Activated naive CD4-positive, alpha-beta T cell treated with anti-CD3 and anti-CD28 coated beads, Interleukin-2, amount 50 U/mL, for 16 hours (primary cell): ENCODE measurements around the gene ESRRB.

ENCODE experiments used
- DNase-seq: peaks from one replicate; pipeline ENCODE4 v3.0.0-alpha.2; 2020

ESRRB gene

DNA sequence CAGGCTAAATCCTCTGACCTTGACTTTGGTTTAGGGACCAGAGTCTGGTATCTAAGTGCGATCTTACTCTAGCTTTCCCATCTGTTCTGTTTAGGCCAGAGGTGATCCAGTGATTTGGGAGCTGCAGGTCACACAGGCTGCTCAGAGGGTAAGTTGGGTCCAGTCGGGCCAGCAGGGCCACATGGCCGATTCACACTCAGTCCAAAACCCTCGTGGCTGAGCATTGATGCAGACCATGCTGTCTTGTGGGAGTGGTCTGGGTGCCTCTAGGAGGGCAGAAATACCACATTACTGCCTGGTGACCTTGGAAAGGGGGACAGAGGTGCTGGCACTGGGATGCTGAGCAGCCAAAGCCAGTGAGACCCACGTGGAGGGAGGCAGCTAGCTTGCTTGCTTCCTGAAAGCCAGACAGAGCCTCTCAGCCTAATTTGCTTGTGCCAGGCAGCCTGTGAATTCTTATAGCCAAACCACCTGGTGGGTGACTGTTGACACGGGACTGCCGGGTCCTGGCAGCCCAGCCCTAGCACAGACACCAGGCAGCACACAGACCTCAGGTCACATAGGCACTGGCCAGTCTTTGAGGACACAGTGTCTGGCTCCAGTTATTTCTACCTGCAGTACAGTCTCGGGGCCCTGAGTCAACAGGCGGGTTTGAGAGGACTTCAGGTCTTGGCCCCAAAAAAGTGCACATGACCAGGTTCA is 31.7 kb downstream of the ESRRB start:
- no peak for DNase-seq

DNA sequence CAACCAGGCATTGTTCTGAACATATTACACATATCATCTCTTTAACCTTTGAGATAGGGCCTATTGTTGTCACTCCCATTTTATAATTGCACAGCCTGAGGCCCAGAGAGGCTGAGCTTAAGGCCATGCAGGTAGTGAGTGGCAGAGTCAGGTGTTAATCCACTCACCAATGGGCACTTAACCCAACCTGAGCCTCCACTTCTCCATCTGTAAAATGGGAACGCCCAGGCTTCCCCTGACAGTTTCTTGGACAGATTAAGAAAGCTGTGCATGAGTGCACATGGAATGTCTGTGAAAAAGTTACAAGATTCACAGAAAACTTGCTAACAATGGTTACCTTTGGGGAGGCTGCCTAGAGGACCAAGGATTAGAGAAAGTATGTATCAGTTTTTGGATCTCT is 32.9 kb downstream of the ESRRB start:
- no peak for DNase-seq

DNA sequence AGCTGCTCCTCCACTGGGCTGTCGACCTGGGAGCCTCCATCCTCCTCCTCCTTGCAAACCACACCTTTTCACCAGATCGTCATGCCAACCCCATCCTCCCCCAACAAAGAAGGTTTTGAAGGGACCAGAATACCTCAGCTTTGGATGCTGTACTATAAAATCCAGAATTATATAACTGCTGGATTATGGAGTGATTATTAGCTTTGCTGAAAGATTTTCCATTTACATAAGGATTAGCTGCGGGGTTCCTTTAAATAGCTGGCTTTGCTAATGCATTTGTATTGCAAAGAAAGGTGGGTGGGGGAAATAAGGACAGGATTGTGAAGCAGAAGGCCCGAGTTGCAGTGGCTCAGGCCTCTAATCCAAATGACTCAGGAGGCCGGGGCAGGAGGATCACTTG is 36.6 kb downstream of the ESRRB start:
- no peak for DNase-seq

DNA sequence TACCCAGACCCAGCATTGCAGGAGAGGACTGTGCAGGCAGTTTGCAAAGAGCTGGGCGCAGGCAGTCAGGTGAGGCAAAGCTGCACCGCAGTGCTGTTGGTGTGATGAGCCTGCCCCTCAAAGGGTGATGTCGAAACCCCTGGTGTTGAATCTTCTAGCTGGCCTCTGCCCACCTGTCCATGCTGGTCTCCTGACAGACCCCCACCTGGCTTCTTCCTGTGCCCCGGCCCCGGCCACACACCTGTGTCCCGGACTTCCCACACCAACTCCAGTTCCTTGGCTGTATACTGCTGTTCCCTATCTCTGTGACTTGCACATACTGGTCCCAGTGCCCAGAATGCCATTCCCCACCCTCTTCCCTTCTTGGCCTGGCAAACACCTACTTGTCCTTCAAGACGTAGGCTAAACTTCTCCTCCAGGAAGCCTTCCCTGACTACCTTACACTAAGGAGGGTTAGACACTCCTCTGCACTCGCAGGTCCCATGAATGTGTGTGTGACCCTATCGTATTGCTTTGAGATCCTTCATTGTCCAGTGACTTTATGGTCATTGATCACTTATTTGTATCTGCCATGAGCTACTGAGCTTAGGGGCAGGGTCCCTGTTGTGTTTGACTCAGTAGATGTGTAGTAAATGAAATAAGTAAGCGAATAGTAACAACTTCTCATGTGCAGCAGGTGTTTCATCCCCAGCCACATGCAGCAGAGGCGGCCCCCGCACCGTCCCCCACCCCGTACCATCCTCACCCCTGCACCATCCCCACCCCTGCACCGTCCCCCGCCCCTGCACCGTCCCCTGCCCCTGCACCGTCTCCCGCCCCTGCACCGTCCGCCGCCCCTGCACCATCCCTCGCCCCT is 37.4 kb downstream of the ESRRB start:
- no peak for DNase-seq

DNA sequence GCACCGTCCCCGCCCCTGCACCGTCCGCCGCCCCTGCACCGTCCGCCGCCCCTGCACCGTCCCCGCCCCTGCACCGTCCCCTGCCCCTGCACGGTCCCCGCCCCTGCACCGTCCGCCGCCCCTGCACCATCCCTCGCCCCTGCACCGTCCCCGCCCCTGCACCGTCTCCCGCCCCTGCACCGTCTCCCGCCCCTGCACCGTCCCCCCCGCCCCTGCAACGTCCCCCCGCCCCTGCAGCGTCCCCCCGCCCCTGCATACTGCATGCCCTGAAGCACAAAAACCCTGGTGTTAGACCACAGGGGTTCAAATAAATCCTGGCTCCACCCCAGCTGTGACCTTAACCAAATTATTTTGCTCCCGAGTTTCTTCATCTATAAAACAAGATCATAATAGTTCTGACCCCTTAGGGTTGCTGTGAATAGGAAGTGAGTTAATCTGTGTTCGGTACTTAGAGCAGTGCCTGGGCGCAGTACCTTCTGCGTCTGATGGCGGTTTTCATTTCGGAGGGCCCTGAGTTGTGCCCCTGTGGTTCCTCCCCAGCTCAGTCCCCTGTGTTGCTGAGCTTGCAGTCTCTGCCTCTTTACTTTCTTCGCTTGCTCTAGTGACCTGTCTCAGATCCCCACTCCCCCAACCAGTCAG is 38.1 kb downstream of the ESRRB start:
- DNase-seq = no peak

DNA sequence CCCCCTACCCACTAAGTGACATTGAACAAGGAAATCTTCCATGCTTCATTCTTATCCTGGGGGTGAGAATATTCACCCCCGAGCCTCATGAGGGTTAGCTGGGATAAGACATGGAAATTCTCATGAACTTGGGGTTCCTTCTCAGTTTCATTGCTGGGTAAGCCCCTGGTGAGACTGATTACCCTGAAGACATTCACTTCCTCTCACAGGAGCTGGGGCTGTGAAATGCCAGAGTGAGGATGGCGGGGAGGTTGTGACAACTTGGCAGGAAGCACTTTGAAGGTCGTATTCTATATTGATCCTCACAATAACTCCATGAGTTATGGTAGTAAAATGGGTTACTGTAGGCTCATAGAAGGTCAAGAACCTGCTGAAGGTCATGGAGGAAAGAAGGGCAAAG is 43.5 kb downstream of the ESRRB start:
- DNase-seq = no peak

DNA sequence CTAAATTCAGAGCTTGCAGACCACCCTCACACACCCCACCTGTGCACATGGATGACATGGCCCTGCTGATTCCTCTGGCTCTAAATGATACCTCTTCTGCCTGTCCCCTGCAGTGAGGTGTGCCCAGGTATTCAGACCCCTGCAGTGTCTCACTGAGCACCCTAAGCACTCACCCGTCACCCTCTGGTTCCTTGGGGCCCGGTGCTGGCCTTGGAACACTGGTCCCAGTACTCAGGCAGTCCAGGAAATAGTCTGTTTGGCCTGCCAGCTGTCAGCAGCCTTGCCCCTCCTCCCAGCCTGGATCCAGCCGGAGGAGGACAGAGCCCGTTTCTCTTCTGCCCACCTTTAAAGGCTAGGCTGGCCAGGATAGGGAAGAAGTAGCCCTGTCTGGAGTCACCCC is 44.9 kb downstream of the ESRRB start:
- no peak for DNase-seq

DNA sequence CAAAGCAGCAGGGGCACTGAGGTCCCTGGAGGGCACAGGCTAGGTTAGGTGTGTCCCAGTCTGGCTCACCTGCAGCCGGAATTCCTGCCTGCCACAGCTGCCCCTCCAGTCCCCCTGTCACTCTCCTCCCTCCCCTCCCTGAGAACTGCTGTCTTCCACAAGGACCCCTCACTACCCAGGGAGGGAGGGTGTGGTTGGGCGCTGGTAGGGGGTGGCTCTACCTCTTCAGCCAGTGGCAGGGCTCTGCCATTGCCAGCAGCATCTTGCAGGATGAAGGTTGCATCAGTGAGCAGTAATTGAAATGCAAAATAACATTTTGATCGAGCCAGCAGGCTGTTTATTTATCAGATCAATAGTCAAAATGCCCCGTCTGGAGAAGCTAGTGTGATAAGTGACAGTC is 45.7 kb downstream of the ESRRB start:
- DNase-seq = no peak

DNA sequence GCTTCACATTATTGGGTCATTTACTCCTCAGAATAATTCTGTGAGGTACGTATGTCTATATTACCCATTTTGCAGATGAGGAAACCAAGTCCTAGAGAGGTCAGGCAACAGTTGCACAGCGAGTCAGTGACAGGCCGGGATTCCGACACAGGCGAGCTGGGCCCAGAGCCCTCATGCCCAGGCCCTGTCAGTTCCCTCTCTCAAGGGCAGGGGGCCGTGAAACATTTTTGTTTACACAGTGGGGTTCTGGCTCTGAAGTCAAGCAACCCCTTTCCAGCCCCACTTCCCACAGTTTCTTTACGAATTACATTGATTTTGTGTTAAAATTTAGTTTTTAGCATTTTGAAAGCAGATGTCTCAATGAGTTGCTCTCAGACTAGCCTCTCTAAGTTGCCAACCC is 46.7 kb downstream of the ESRRB start:
- DNase-seq = no peak

DNA sequence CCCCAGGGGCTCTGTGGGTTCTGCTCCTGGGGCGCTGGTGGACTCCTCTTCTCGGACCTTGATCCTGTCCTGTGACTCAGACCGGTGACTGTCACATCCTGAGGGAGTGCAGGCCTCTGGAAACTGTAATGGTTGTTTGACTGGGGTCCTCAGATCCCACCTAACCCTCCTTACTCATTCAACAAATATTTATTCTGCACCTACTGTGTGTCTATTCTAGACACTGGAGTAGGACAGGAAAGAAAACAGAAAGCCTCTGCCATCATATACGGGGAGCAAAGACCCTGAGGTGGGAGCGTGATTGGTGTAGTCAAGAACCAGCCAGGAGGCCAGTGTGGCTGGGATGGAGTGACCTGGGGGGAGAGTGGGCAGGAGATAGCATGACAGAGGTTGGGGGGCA is 47.6 kb downstream of the ESRRB start:
- DNase-seq = no peak

DNA sequence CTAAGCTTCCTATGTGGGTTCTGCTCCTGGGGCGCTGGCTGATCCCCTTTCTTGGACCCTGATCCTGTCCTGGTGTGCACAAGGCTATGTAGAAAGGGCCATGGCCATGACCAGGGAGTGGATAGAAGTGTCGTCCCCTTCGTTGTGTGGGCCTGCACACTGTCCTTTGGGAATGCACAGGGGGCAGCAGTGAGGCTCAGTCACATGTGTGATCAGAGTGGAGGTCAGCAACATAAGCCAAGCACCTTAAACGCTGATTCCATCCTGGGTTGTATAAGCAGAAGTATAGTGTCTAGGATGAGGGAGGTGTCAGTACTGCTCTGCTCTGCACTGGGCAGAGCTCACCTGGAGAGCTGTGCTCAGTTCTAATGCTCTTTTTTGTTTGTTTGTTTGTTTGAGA is 48.4 kb downstream of the ESRRB start:
- DNase-seq = no peak

DNA sequence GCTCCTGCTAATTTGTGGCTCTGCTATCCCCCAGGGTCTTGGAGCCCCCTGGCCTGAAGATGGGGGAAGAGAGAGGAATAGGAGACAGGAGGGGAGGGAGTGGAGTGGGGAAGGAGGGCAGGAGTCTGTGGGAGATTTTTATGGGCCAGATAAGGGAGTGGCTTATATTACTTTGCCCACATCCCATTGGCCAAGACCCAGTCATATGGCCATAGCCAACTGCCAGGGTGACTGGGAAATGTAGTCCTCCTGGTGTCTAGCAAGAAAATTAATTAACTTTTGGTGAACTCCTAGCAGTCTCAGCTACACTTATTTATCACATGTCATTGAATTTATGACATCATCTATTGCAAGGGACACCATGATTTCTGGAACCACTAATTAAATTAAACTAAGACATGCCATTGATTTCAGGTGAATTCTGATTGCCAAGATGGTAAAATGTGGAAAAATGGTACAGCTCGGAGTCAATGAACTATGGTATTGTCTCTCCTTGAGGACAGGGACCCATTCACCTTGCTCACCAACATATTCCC is 50.3 kb downstream of the ESRRB start:
- no peak for DNase-seq

DNA sequence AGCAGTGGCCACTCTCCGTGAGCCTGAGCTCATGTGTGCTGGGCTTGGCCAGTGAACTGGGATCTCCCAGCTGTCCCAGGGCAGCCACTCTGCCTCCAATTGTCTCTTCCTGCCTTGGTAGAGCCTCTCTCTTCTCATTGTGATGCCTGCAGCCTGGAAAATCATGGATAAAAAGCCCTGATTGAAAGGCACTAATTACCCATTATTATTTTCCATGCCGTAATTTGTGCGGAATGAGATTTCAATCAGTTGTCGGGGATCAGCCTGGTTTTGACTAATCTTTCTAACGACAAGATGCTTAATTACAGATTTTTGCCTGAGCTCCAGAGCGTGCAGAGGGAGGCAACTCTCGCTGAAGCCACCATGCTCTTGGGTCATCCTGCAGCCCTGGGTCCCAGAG is 52.7 kb downstream of the ESRRB start:
- no peak for DNase-seq

DNA sequence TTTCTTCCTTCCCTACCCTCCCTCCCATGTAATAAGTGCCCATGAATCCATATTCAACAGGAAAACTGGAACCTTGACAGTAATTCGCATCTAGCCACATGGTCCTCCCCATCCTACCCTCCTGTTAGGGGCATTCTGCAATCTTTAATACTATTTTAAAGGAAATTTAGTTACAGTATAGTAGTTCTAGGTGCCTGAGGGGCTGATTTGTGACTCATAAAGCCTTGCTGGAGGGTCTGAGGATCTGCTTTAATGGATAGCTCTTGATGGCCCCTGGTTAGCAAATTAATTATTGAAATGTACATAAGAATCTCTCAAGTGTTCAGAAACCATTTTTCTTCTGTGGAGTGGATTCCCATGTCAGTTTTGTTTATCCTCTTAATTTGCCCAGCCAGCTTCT is 54.1 kb downstream of the ESRRB start:
- no peak for DNase-seq

DNA sequence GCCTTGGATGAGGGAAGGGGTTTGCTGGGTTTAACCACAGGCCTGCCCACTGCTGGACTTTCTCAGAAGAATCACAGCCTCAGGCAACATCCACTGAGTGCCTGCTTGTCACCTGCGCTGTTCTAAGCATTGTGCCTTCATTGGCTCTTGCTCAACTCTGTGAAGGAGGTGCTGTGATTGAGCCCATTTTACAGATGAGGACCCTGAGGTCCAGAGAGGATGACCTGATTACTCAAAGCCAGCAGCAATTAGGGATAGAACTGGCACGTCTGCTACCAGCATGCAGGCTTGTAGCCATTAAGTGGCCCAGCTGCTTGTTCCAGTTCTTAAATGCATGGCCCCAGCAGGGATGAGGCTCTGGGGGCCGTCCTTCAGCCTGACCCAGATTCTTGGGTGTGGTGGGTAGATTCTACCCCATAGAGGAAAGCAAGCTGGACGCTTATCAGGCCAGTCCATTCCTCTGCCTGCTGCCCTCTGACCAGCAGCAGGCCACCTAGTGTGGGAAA is 54.6 kb downstream of the ESRRB start:
- DNase-seq = no peak

DNA sequence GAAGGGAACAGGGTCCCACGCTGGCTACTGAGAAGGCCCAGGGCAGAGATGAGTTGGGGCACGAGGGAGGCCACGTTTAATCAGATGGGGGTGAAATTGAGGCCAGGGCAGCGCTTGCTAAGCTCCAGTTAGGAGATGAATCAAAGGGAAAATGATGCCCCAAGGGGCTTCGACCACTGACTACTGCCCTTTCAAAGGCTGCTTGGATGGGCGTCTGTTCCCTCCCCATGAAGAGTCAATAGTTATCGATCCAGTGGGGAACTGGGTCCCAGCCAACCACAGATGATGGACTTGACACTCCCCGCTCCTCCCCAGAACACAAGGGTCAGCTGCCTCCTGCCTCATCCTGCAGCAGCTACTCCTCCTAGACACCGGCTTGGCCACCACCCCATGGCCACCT is 55.6 kb downstream of the ESRRB start:
- no peak for DNase-seq

DNA sequence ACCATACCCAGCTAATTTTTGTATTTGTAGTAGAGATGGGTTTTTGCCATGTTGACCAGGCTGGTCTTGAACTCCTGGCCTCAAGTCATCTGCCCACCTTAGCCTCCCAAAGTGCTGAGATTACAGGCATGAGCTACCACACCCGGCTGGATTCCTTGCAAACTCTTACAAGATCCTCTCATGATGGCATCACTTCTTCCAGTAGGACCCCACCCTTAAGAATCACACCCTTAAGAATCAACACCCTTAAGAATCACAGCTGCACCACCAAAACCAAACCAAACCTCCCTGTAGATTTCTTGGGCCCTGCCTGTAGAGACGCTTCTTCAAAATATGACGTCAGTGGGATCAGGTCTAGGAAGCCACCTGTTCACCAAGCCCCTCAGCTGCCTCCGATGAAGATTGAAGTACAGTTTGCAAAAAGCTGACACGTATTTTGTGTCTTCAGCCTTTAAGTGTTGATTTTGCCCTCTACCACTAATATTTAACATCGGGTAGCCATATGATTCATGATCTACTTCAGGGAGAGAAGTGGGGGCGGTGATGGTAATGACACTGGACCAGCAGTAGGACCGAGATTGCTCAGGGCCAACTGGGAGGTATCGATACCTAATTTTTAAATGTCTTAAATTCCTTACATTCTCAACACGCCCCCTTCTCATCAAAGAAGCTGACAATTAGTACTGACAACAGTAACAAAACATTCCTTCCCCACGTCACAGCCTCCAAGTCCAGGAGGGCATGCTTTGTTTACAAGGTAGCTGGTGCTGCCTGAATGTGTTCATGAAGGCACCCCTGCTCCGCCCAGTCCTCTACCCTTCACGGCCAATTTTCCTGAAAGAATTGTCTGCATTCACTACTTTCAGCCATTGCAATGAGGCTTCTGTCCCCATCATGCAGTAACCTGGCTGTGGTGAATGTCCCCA is 57.2 kb downstream of the ESRRB start:
- DNase-seq = no peak

DNA sequence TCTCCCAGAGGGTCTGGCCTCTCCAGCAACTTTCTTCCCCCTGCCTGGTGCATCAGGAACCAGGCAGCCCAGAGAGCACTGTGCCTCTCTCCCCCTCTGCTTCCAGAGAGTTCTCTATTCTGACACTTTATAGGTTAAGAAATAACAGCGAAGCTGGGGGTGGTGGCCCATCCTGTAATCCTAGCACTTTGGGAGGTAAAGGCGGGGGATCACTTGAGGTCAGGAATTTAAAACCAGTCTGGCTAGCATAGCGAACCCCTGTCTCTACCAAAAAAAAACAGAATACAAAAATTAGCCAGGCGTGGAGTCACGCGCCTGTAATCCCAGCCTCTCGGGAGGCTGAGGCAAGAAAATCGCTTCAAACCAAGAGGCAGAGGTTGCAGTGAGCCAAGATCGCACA is 58.3 kb downstream of the ESRRB start:
- DNase-seq = no peak

DNA sequence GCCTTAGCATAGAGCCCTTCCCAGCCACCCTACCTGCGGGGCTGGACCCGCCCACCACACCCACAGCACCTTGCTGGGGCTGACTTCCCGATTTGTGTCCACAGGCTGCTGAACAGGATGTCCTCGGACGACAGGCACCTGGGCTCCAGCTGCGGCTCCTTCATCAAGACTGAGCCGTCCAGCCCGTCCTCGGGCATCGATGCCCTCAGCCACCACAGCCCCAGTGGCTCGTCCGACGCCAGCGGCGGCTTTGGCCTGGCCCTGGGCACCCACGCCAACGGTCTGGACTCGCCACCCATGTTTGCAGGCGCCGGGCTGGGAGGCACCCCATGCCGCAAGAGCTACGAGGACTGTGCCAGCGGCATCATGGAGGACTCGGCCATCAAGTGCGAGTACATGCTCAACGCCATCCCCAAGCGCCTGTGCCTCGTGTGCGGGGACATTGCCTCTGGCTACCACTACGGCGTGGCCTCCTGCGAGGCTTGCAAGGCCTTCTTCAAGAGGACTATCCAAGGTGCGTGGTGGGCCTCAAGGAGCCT is 63.4 kb downstream of the ESRRB start:
- no peak for DNase-seq

DNA sequence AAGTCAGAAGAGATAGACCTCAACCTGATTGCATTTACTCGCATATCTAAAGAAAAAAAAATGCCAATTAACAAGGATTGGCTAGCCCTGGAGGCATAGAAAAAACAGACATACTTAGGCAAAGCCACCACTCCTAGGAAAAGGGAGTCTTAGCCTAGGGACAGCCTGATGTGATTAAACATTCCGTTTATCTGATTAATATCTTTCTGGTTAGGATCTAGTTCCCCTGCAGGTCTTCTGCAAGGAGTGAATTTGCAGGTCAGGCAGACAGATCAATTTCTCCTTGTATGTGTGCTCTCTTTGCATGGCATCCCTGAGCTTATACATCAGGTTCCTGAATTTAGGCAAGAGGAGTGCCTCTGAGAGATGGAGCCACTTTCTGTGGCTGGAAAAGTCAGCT is 70.5 kb downstream of the ESRRB start:
- no peak for DNase-seq

DNA sequence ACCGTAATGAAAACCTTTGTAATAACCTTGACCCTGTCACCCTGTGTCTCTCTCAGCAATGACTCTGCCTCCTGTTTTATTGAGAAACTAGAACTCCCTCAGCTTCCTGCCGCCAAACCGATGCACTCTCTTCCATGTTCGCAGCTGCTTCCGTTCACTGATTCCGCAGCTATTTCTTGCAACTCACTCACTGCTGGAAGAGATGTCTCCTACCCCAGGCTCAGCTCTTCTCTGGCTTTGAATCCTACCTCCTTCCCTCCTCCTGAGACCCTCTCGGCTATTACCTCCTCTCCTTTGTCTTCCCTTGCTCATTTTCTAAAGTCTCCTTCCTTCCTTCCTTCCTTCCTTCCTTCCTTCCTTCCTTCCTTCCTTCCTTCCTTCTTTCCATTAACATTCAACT is 71.0 kb downstream of the ESRRB start:
- no peak for DNase-seq

DNA sequence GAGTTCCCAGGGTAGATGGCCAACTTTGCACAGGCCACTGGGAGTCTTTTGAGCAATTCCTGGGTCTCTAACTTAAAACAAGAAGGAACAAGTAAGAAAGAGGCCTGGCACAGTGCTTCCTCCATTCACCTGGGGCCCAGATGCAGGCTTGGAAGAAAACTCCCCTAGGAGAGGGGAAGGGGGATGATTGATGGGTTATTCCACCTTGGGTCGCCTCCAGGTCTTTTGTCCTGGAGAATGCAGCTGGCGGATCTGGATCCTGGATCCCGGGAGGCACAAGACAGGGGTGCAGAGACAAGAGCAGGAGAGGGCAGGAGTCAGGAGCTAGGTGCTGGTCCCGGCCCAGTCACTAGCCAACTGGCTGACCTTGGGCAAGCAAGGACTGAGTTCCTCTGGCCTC is 74.5 kb downstream of the ESRRB start:
- no peak for DNase-seq
